Kidney (tissue), 14 donors: ENCODE data around the gene PARS2. TPM values are rescaled to one million over a fixed set of nuclear protein-coding genes. Genes with fewer than 3 reads are reported as not detected.

Experiments used
- DNase-seq, 5 donors: peaks; one replicate each; pipeline ENCODE4 v3.0.0-alpha.2; 2013 to 2020
- FAIRE-seq: peaks from 2 replicates; lab custom pipeline; 2012; peaks lifted over from hg19 to GRCh38; lab: Jason Lieb, UNC
- H3K27ac ChIP-seq, 2 donors: one replicate each; pipeline ENCODE4 v1.7.0; 2013; ENCODE audit warnings: low read depth in 2 of 2, low read length in 2 of 2, inconsistent platforms in 1 of 2
- H3K27me3 ChIP-seq: one replicate; pipeline ENCODE4 v1.7.1; 2013; ENCODE audit warnings: low read length, inconsistent platforms; ENCODE audit not compliant: control insufficient read depth, insufficient read depth
- H3K36me3 ChIP-seq, 3 donors: one replicate each; pipeline versions ENCODE4 v1.7.0 to v1.7.1; 2013; ENCODE audit warnings: low read length in 3 of 3, control low read depth in 1 of 3, inconsistent platforms in 1 of 3; ENCODE audit not compliant: insufficient read depth in 3 of 3, control insufficient read depth in 2 of 3
- H3K4me1 ChIP-seq, 3 donors: one replicate each; pipeline versions ENCODE4 v1.7.0 to v1.7.1; 2013; ENCODE audit warnings: low read length in 3 of 3, inconsistent platforms in 1 of 3, low read depth in 1 of 3; ENCODE audit not compliant: control insufficient read depth in 2 of 3, insufficient read depth in 2 of 3
- H3K4me3 ChIP-seq, 3 donors: one replicate each; pipeline versions ENCODE4 v1.7.0 to v1.8.1; 2013; ENCODE audit warnings: low read length in 3 of 3, control low read depth in 1 of 3, inconsistent platforms in 1 of 3
- H3K9ac ChIP-seq, 3 donors: one replicate each; pipeline versions ENCODE4 v1.7.0 to v1.7.1; 2013; ENCODE audit warnings: low read length in 3 of 3, control low read depth in 1 of 3, inconsistent platforms in 1 of 3
- H3K9me3 ChIP-seq, 3 donors: one replicate each; pipeline versions ENCODE4 v1.7.0 to v1.7.1; 2013; ENCODE audit warnings: low read length in 3 of 3, control low read depth in 1 of 3, inconsistent platforms in 1 of 3; ENCODE audit not compliant: control insufficient read depth in 2 of 3, insufficient read depth in 1 of 3
- CTCF ChIP-seq: IDR thresholded peaks from 3 replicates; pipeline ENCODE4 v1.5.1; 2012; ENCODE audit warnings: mild to moderate bottlenecking, moderate library complexity, borderline replicate concordance; ENCODE audit not compliant: insufficient read depth; ENCODE audit errors: extremely low read depth
- intact Hi-C: fragments of 100-400 bp; cut with DNase I; formaldehyde crosslinking; loops from one replicate; pipeline ENCODE4 v1.11.1; 2022
- polyA plus RNA-seq: library from polyadenylated mRNA; stranded (reverse); fragments of 350-450 nt; fragmentation: Illumina TruSeq; extraction: RNeasy Lipid Tissue Mini Kit (QIAGEN cat#74804); gene quantifications from one replicate; pipeline ENCODE4 v1.2.3, GENCODE V29; 2014; ENCODE audit warnings: low read depth, low replicate concordance; ENCODE audit not compliant: insufficient read depth
- total RNA-seq: library from RNA; stranded (reverse); fragmentation: NEBNext Ultra II Directional; extraction: Animal tissue kit (Norgen Biotek cat#: 25700); gene quantifications from one replicate; pipeline ENCODE4 v1.2.1, GENCODE V29; 2021
- donor health status: control.
- donor health status: control.
- donor health status: control.
- donor health status: control.
- donor health status: control.
- donor health status: DM: yes; HTN: yes; CAD: no.
- donor health status: Normal renal cell carcinoma (clear cell type).

PARS2 gene
- total and polyA plus RNA-seq, 2 donors from 2014 or later, result 7.1 to 7.2 TPM

- no peak for TF ChIP-seq CTCF
- peaks cover 0 to 3% (median 0%) of the 10 kb centered on the region in 3 donors for H3K9me3 ChIP-seq
- H3K36me3 ChIP-seq, result no peaks in the 10 kb centered on the region
- H3K4me1 ChIP-seq, result peaks cover 0 to 23% (median 21%) of the 10 kb centered on the region in 3 donors
- intact Hi-C loops, result no loop called here
- no peak for FAIRE-seq
- H3K27me3 ChIP-seq, result no peaks in the 10 kb centered on the region
- no peak overlapping the region for H3K9ac ChIP-seq
- H3K4me3 ChIP-seq, result no peak overlapping the region
- DNase-seq, result no peak
- no peak overlapping the region for H3K27ac ChIP-seq
These were observed 32.6 kb upstream of the PARS2 start for GRCh38 chr1:54796902-54797301.

- FAIRE-seq (no peak), DNase-seq (peak in 1 of 5 donors; percentile 81)
- no peak overlapping the region for H3K4me3 ChIP-seq
- no peaks in the 10 kb centered on the region for H3K36me3 ChIP-seq
- TF ChIP-seq CTCF, result no peak
- no peaks in the 10 kb centered on the region for H3K27me3 ChIP-seq
- peaks cover 0 to 19% (median 17%) of the 10 kb centered on the region in 3 donors for H3K4me1 ChIP-seq
- H3K9me3 ChIP-seq, result peaks cover 0 to 7% (median 0%) of the 10 kb centered on the region in 3 donors
- H3K27ac ChIP-seq, result no peak overlapping the region
- H3K9ac ChIP-seq, result no peak overlapping the region
- intact Hi-C loops, result no loop called here
These were observed 31.6 kb upstream of the PARS2 start for GRCh38 chr1:54795841-54796468.

GRCh38 chr1:54795356-54795665 is 31.0 kb upstream of the PARS2 start:
- Histone ChIP-seq H3K27me3 (no peaks in the 10 kb centered on the region), H3K9me3 (peaks cover 0 to 7% (median 0%) of the 10 kb centered on the region in 3 donors), H3K36me3 (no peaks in the 10 kb centered on the region), H3K27ac (no peak overlapping the region), H3K4me3 (no peak overlapping the region), H3K9ac (no peak overlapping the region), H3K4me1 (peaks cover 0 to 19% (median 15%) of the 10 kb centered on the region in 3 donors)
- intact Hi-C loops, result no loop called here
- FAIRE-seq (no peak), DNase-seq (no peak)
- no peak for TF ChIP-seq CTCF
